ENCODE data around the gene ANKRD29.

DNA sequence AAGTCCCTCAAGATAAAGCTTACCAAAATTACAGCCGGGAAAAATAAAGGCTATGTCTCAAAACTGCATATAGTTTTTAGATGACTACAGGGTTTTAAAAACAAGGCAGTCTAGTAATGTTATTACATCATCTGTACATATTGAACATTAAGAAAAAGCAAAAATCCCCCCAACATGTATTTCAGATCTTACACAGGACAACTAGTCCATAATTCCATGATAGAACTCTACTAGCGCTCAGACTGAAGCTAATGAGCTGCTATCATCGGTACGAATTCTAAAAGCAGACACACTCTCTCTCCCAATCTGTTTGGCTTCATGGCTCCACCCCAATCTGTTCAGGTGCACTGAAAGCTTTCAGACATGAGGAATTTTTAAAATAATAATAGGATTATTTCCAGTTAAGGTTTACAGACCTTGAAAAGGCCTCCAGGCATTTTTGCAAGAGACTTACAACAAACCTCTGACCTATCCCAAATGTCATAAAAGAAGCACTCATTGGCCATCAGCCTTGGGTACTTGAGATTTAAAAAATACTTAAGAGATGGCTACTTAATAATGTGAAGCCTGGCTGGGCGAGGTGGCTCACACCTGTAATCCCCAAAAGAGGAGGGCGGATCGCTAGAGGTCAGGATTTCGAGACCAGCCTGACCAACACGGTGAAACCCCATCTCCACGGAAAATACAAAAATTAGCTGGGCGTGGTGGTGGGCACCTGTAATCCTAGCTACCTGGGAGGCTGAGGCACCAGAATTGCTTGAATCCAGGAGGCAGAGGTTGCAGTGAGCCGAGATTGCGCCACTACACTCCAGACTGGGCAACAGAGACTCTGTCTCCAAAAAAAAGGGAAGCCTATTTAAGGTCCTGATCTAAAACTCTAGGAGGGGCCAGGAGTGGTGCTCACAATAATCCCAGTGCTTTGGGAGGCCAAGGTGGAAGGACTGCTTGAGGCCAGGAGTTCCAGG lies 78.4 kb downstream of the ANKRD29 start:
- TF ChIP-seq, protein P1, sequence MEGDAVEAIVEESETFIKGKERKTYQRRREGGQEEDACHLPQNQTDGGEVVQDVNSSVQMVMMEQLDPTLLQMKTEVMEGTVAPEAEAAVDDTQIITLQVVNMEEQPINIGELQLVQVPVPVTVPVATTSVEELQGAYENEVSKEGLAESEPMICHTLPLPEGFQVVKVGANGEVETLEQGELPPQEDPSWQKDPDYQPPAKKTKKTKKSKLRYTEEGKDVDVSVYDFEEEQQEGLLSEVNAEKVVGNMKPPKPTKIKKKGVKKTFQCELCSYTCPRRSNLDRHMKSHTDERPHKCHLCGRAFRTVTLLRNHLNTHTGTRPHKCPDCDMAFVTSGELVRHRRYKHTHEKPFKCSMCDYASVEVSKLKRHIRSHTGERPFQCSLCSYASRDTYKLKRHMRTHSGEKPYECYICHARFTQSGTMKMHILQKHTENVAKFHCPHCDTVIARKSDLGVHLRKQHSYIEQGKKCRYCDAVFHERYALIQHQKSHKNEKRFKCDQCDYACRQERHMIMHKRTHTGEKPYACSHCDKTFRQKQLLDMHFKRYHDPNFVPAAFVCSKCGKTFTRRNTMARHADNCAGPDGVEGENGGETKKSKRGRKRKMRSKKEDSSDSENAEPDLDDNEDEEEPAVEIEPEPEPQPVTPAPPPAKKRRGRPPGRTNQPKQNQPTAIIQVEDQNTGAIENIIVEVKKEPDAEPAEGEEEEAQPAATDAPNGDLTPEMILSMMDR (IDR thresholded peaks at IDR 0.05) = no peak
- TF ChIP-seq ZFX (IDR thresholded peaks at IDR 0.05; ENCODE audit: borderline replicate concordance) = no peak

Measured in 22Rv1 (cell line).